Activated naive CD4-positive, alpha-beta T cell treated with anti-CD3 and anti-CD28 coated beads, Interleukin-2, amount 50 U/mL, for 24 hours (primary cell): Measurements from ENCODE around the gene FOXF2.

ENCODE experiments used
- H3K27ac Mint-ChIP-seq: one replicate; pipeline ENCODE4 v1.8.0; 2021; ENCODE audit warnings: mild to moderate bottlenecking, mixed read lengths
- H3K27me3 Mint-ChIP-seq: one replicate; pipeline ENCODE4 v1.8.0; 2021; ENCODE audit warnings: mixed read lengths
- H3K36me3 Mint-ChIP-seq: one replicate; pipeline ENCODE4 v1.8.0; 2021; ENCODE audit warnings: mixed read lengths
- H3K4me1 Mint-ChIP-seq: one replicate; pipeline ENCODE4 v1.8.0; 2021; ENCODE audit warnings: mixed read lengths
- H3K4me3 Mint-ChIP-seq: one replicate; pipeline ENCODE4 v1.8.0; 2021; ENCODE audit warnings: mild to moderate bottlenecking, mixed read lengths
- H3K9me3 Mint-ChIP-seq: one replicate; pipeline ENCODE4 v1.8.0; 2021; ENCODE audit warnings: mixed read lengths

FOXF2 gene

DNA sequence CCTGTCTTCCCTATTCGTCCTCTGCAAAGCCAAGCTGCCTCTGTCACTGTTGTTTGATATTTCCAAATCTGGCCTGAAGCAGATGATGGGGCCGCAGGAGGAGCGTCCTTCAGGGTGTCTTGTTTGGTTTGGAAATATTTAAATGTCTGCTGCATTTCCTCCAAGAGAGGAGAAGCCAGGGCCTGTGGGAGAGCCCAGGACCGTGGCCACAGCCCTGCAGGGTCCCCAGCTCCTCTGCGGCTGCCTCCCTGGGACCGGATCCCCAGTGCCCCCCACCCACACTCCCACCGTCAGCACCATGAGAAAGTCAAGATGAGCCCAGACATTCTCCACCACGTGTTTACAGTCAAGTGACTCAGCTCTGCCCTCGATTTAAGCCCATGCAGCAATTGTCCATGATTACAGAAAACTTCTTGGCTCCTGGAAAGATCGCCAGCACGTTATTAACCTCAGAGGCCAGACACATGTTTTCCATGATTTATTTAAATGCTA is 18.2 kb downstream of the FOXF2 start:
- Mint-ChIP-seq H3K4me3 (no peak overlapping the region), H3K9me3 (no peaks in the 10 kb centered on the region)

GRCh38 chr6:1409774-1410465 is 20.5 kb downstream of the FOXF2 start:
- Mint-ChIP-seq H3K27me3 (peaks cover 10% of the 10 kb centered on the region), H3K4me1 (no peaks in the 10 kb centered on the region), H3K9me3 (no peaks in the 10 kb centered on the region), H3K27ac (no peak overlapping the region), H3K4me3 (no peak overlapping the region), H3K36me3 (no peaks in the 10 kb centered on the region)

More for the DNA sequence above, 18.2 kb downstream of the FOXF2 start:
- Mint-ChIP-seq H3K27me3 (peaks cover 9% of the 10 kb centered on the region), H3K36me3 (no peaks in the 10 kb centered on the region), H3K27ac (no peak overlapping the region), H3K4me1 (no peaks in the 10 kb centered on the region)

- H3K27me3 Mint-ChIP-seq: peaks cover 13% of the 10 kb centered on the region
- H3K27ac Mint-ChIP-seq: no peak overlapping the region
- no peaks in the 10 kb centered on the region for H3K4me1 Mint-ChIP-seq
- H3K4me3 Mint-ChIP-seq: no peak overlapping the region
- no peaks in the 10 kb centered on the region for H3K36me3 Mint-ChIP-seq
- H3K9me3 Mint-ChIP-seq: no peaks in the 10 kb centered on the region
Measured at GRCh38 chr6:1412901-1413300, 23.5 kb downstream of the FOXF2 start.

DNA sequence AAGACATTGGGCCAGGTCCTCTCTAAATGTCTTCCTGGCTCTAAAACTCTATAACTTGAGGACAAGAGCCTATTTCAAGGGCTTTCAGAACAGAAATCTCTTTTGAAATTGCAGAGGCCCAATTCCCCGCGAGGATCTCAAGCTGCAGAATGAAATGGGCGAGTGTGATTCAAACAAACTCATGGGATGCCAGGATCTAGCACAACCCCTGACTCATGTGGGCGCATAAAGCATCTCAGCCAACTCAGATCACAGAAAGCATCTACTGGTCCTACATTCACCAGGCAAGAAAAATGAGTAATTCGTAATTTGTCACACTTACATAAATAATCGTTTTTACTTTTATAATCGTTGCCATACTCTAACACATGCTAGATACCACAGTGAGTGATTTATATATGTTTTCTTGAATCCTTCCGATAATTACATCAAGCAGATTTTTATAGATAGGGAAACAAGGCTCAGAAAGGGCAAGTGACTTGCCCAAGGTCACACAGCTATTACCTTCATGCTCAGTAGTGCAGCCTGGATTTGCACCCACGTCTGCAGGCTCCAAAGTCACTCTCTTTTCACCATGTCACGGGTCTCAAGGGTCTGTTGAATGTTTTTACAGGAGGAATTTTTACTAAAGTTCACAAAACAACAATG is 26.2 kb downstream of the FOXF2 start:
- peaks cover 13% of the 10 kb centered on the region for H3K27me3 Mint-ChIP-seq
- H3K36me3 Mint-ChIP-seq: no peaks in the 10 kb centered on the region
- peaks cover 3% of the 10 kb centered on the region for H3K9me3 Mint-ChIP-seq
- no peak overlapping the region for H3K27ac Mint-ChIP-seq
- no peaks in the 10 kb centered on the region for H3K4me1 Mint-ChIP-seq
- no peak overlapping the region for H3K4me3 Mint-ChIP-seq

GRCh38 chr6:1416191-1416760 is 26.9 kb downstream of the FOXF2 start:
- Mint-ChIP-seq H3K27ac (no peak overlapping the region), H3K4me1 (no peaks in the 10 kb centered on the region), H3K9me3 (peaks cover 10% of the 10 kb centered on the region), H3K4me3 (no peak overlapping the region), H3K27me3 (peaks cover 20% of the 10 kb centered on the region), H3K36me3 (peaks cover 2% of the 10 kb centered on the region)

GRCh38 chr6:1416820-1417219 is 27.4 kb downstream of the FOXF2 start:
- peaks cover 10% of the 10 kb centered on the region for H3K9me3 Mint-ChIP-seq
- H3K36me3 Mint-ChIP-seq: peaks cover 2% of the 10 kb centered on the region
- no peaks in the 10 kb centered on the region for H3K4me1 Mint-ChIP-seq
- no peak overlapping the region for H3K4me3 Mint-ChIP-seq
- H3K27me3 Mint-ChIP-seq: peaks cover 20% of the 10 kb centered on the region
- no peak overlapping the region for H3K27ac Mint-ChIP-seq

- no peak overlapping the region for H3K4me3 Mint-ChIP-seq
- H3K27ac Mint-ChIP-seq: no peak overlapping the region
- no peaks in the 10 kb centered on the region for H3K4me1 Mint-ChIP-seq
- peaks cover 2% of the 10 kb centered on the region for H3K36me3 Mint-ChIP-seq
- peaks cover 22% of the 10 kb centered on the region for H3K27me3 Mint-ChIP-seq
- peaks cover 10% of the 10 kb centered on the region for H3K9me3 Mint-ChIP-seq
Measured at GRCh38 chr6:1417718-1418117, 28.3 kb downstream of the FOXF2 start.

DNA sequence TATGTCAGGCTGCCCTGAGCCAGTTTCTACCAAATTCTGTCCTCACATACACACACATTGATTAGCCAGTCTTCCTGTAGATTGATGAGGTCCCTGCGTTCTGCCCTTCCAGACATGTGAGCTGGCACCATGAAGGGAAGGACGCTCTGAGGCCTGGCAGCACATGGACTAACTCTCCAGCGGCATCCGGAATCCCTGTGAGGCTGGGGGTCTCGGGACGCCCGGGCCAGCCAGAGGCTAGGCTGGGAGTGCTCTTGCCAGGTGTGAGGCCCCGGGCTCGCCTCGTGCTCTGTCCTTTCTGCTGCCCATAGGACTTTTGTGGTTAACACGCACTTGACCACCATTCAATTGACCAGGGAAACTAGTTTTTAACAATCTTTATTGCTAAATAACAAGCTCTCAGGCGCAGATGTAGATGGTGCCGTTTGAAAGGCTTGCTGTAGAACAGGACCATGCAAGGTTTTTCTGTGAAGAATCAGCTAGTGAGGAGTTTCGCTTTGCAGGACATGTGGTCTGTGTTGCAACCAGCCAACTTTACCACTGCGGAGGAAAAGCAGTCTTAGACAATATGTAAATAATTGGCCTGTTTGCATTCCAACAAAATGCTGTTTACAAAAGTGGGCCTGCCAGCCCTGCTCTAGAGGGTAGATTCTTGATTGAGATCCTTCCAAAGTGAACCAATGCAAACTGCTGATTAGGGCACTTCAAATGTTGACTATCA is 29.3 kb downstream of the FOXF2 start:
- H3K36me3 Mint-ChIP-seq: peaks cover 2% of the 10 kb centered on the region
- H3K27me3 Mint-ChIP-seq: peaks cover 24% of the 10 kb centered on the region
- H3K4me1 Mint-ChIP-seq: no peaks in the 10 kb centered on the region
- no peak overlapping the region for H3K4me3 Mint-ChIP-seq
- H3K27ac Mint-ChIP-seq: no peak overlapping the region
- peaks cover 10% of the 10 kb centered on the region for H3K9me3 Mint-ChIP-seq

DNA sequence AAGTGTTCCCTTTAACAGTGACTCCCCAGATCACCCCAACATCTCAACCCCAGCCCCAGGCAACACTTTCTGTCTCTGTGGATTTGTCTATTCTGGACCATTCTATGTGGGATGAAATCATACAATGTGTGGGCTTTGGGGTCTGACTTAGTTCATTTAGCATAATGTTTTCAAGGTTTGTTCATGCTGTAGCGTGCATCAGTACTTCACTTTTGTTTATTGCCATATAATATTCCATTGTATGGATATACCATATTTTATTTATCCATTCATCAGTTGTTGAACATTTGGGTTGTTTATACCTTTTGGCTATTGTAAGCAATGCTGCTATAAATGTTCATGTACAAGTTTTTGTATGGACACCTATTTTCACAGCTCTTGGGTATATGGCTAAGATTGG is 31.0 kb downstream of the FOXF2 start:
- Mint-ChIP-seq H3K36me3 (peaks cover 2% of the 10 kb centered on the region), H3K27me3 (peaks cover 27% of the 10 kb centered on the region), H3K4me3 (no peak overlapping the region), H3K27ac (no peak overlapping the region), H3K4me1 (peaks cover 3% of the 10 kb centered on the region), H3K9me3 (peaks cover 10% of the 10 kb centered on the region)

- no peak overlapping the region for H3K4me3 Mint-ChIP-seq
- H3K4me1 Mint-ChIP-seq: peaks cover 3% of the 10 kb centered on the region
- H3K36me3 Mint-ChIP-seq: peaks cover 2% of the 10 kb centered on the region
- peaks cover 37% of the 10 kb centered on the region for H3K27me3 Mint-ChIP-seq
- peaks cover 10% of the 10 kb centered on the region for H3K9me3 Mint-ChIP-seq
- H3K27ac Mint-ChIP-seq: no peak overlapping the region
Measured at GRCh38 chr6:1422290-1422689, 32.9 kb downstream of the FOXF2 start.

DNA sequence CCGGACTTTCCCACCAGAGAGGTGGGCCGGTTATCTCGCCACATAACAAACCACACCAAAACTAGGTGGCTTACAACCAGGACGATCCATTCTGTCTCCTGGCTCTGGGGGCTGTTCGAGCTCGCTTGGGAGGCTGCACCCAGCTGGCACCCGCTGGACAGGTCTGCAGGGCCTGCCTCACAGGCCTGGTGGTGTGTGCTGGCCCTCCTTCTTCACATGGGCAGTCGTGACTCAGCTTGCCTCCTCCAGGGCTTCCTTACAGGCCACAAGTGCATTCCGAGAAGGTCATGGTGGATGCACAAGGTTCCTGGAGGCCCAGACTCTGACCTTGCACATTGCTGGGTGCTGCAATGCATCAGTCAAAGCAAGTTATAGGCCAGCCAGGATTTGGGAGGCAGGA is 34.2 kb downstream of the FOXF2 start:
- Mint-ChIP-seq H3K27me3 (peaks cover 37% of the 10 kb centered on the region), H3K4me1 (peaks cover 3% of the 10 kb centered on the region), H3K27ac (no peak overlapping the region), H3K9me3 (peaks cover 10% of the 10 kb centered on the region), H3K4me3 (no peak overlapping the region), H3K36me3 (peaks cover 2% of the 10 kb centered on the region)

DNA sequence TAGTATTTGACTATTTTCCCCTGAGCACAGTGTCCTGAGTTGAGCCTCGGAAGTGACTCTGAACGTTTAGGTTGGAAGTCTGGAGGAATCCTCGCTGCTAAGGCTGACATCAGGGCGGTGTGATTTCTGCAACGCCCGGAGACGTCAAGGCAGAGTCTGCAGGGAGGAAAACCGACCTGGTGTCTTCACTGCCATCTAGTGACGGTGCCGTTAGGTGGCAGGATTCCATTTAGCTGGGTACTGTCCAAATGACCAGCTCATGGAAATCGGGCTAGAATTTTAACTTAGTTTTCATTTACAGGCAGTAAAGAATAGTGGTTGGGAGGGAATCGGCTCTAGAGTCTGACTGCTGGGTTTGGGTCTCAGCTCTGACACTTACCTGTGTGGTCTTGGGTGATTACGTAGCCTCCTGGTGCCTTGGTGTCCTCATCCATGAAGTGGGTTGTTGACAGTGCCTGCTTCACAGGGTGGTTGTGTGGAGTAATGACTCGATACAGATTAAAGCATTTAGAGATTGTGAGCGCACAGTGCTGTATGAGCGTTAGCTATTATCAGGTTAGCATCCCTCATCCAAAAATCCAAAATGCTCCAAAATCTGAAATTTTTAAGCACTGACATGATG is 35.0 kb downstream of the FOXF2 start:
- H3K4me3 Mint-ChIP-seq: no peak overlapping the region
- peaks cover 33% of the 10 kb centered on the region for H3K27me3 Mint-ChIP-seq
- peaks cover 2% of the 10 kb centered on the region for H3K36me3 Mint-ChIP-seq
- peaks cover 10% of the 10 kb centered on the region for H3K9me3 Mint-ChIP-seq
- H3K27ac Mint-ChIP-seq: no peak overlapping the region
- H3K4me1 Mint-ChIP-seq: peaks cover 3% of the 10 kb centered on the region

GRCh38 chr6:1426416-1426815 is 37.0 kb downstream of the FOXF2 start:
- H3K9me3 Mint-ChIP-seq: no peaks in the 10 kb centered on the region
- no peaks in the 10 kb centered on the region for H3K36me3 Mint-ChIP-seq
- no peak overlapping the region for H3K27ac Mint-ChIP-seq
- H3K27me3 Mint-ChIP-seq: peaks cover 23% of the 10 kb centered on the region
- H3K4me3 Mint-ChIP-seq: no peak overlapping the region
- peaks cover 3% of the 10 kb centered on the region for H3K4me1 Mint-ChIP-seq

DNA sequence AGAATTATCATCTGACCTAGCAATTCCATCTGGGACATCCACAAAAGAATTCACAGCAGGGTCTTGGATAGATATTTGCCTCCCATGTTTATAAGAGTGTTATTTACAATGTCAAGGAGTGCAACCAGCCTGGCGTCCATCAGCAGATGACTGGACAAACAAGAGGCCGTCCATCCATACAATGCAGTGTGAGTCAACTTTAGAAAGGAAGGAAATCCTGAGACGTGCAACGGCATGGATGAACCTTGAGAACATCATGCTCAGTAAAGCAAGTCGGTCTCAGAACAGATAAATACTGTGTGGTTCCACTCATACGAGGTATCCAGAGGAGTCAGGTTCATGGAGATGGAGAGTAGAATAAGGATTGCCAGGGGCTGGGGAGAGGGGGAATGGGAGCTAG is 46.4 kb downstream of the FOXF2 start:
- peaks cover 24% of the 10 kb centered on the region for H3K27me3 Mint-ChIP-seq
- H3K27ac Mint-ChIP-seq: no peak overlapping the region
- H3K36me3 Mint-ChIP-seq: no peaks in the 10 kb centered on the region
- no peak overlapping the region for H3K4me3 Mint-ChIP-seq
- H3K9me3 Mint-ChIP-seq: no peaks in the 10 kb centered on the region
- H3K4me1 Mint-ChIP-seq: no peaks in the 10 kb centered on the region
